Measurements from ENCODE around the gene HHAT.

The HHAT gene

GRCh38 chr1:210697185-210697584, 368.5 kb downstream of the HHAT start:
- TF ChIP-seq CTCF (IDR thresholded peaks at IDR 0.05; ENCODE audit: low read depth, low read length) = no peak
- no peak for DNase-seq (ENCODE audit: extremely low read depth, low read depth)

DNA sequence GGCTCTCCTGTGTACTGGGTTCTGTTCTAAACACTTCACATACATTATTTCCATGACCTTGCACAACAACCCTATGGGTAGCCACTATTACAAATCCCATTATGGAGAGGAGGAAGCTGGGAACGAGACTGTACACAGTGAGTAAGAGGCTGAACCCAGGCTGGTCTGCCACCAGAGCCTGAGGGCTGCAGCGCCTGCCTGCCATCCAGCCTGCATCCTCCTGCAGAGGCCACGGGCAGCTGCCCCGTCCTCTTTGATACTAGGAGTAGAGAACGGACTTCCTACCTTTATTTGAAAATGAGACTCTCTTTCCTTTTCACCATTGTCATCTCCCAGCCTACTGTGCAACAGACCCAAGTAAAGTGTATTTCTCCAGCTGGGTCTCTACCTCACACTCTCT, 370.0 kb downstream of the HHAT start:
- no peak for TF ChIP-seq CTCF (IDR thresholded peaks at IDR 0.05; ENCODE audit: low read depth, low read length)
- DNase-seq (ENCODE audit: extremely low read depth, low read depth) = no peak

DNA sequence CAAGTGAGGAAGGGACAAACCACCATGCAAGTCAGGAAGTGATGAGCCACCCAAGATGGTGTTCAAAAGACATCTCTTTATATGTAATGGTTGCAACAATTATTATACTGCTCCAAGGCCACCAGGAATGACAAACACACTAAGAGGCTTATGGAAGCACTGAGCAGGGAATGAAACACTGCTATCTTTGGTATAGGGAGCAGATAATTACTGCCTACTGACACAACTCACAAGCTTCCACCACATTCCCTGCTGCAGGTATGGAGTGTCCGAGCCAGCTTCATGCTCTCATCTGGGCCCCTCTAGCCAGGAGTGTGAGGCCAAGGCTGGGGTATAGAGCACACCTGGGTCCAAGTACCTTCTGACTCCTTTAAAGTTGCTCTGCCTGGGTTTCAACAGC, 371.4 kb downstream of the HHAT start:
- TF ChIP-seq CTCF (IDR thresholded peaks at IDR 0.05; ENCODE audit: low read depth, low read length) = no peak
- no peak for DNase-seq (ENCODE audit: extremely low read depth, low read depth)

DNA sequence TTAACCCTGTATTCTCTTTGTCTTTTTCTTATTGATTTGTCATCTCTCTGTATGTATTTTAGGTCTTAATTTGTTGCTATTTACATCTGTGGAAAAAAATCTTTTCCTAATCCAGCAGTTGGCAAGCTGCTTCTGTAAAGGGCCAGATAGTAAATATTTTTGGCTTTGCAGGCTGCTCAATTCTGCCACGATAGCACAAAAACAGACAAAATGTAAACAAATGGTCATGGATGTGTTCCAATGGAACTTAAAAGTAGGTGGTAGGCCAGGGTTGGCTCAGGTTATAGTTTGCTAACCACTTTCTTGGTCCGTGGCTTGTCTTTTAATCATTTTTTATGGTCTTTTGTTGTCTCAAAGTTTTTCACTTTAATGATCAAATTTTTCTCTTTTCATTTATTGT, 371.8 kb downstream of the HHAT start:
- no peak for DNase-seq (ENCODE audit: extremely low read depth, low read depth)
- no peak for TF ChIP-seq CTCF (IDR thresholded peaks at IDR 0.05; ENCODE audit: low read depth, low read length)

DNA sequence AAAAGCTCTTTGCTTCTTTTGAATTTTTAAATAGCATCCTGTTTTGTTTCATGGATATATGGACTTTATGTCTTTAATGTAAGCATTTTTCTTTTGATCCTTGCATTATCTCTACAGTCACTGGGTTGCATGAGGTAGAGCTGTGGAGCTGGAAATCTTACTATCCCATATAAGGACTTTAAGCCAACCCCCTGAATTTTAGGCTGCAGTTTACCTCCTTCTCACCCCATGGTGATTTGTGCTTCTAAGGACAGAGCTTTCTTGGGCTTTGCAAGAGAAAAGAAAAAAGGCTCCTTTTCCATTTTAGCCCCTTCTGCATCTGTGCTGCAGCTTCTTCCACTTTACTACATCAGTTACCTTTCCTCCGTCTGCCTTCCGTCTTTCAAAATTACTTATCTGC, 373.8 kb downstream of the HHAT start:
- no peak for TF ChIP-seq CTCF (IDR thresholded peaks at IDR 0.05; ENCODE audit: low read depth, low read length)

GRCh38 chr1:210703593-210703992, 374.9 kb downstream of the HHAT start:
- TF ChIP-seq CTCF (IDR thresholded peaks at IDR 0.05; ENCODE audit: low read depth, low read length) = no peak
- DNase-seq (ENCODE audit: extremely low read depth, low read depth) = no peak

More for the DNA sequence above, 373.8 kb downstream of the HHAT start:
- no peak for DNase-seq (ENCODE audit: extremely low read depth, low read depth)

GRCh38 chr1:210705086-210705485, 376.4 kb downstream of the HHAT start:
- TF ChIP-seq CTCF (IDR thresholded peaks at IDR 0.05; ENCODE audit: low read depth, low read length) = no peak
- no peak for DNase-seq (ENCODE audit: extremely low read depth, low read depth)

Data from AG09319 (cell line).